ENCODE results near the gene KCNQ1OT1.

The KCNQ1OT1 gene

DNA sequence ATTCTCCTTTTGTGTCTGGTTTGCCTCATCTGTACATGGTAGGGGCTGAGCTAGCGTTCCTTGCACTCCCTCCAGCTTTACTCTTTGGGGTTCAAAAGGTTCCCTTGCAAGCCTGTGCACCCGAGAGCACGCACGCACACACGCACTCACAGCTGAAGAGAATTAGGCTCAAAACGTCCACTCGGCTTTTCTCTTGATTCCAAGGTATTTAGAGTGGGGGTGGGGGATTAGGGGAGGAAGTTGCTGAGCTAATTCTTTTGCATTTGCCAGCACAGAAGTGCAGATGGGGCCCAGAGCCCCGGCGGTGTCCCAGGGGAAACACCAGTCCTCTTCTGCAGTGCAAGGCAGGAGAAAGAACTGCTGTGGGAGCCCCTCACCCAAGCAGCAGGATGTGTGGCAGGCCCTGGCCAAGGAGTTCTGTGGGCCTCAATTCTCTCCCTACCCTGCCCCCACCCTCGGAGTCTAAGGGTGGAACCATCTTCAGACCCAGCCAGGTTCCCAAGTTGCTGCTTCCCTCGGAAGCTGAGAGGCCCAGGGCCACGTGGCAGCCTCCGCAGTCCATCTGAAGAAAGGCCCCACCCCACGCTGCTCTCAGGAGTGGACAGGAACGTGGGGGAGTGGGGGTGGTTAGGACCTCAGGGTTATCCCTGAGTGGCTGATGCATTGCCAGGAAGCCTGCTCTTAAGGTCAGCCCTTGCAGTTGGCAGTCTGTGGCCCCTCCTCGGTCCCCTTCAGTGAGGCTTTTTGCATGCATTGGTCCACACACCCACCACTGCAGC lies 3.8 kb upstream of the KCNQ1OT1 start:
- H3K56ac ChIP-seq (ENCODE audit: low read length): peak overlapping the region; percentile 37
- no peak overlapping the region for H2BK15ac ChIP-seq (replicated peaks; ENCODE audit: low read depth)
- no peaks in the 10 kb centered on the region for H3K79me2 ChIP-seq (ENCODE audit: control insufficient read depth, insufficient read depth, low read length)
- no peaks in the 10 kb centered on the region for H3K79me1 ChIP-seq (ENCODE audit: low read length)
- H3K9ac ChIP-seq (ENCODE audit: low read length): peak overlapping the region; percentile 24
- H3K36me3 ChIP-seq (ENCODE audit: control insufficient read depth, insufficient read depth, low read length): no peaks in the 10 kb centered on the region
- no CpG with 5 or more reads among the region's 16 CpGs for WGBS (ENCODE audit: extremely low coverage, insufficient coverage, low lambda C conversion rate)
- no peak overlapping the region for H3K23ac ChIP-seq (ENCODE audit: low read length)
- H3K4ac ChIP-seq (ENCODE audit: low read depth, low read length): no peak overlapping the region
- H4K5ac ChIP-seq (ENCODE audit: low read length): no peak overlapping the region
- no peak overlapping the region for H2BK5ac ChIP-seq (ENCODE audit: low read length)
- no peak overlapping the region for H2AK5ac ChIP-seq (ENCODE audit: low read length)
- no peak overlapping the region for H3K4me2 ChIP-seq (ENCODE audit: low read length)
- no peak overlapping the region for H3K4me3 ChIP-seq (ENCODE audit: low read length)
- no peak overlapping the region for H3K18ac ChIP-seq (ENCODE audit: low read length)
- H3K27me3 ChIP-seq (ENCODE audit: insufficient read depth, low read length, poor library complexity): no peaks in the 10 kb centered on the region
- no peak overlapping the region for H4K8ac ChIP-seq (ENCODE audit: low read depth, low read length)
- no peak overlapping the region for H2BK120ac ChIP-seq (ENCODE audit: low read depth, low read length)
- no peak overlapping the region for H3K27ac ChIP-seq (ENCODE audit: low read depth, low read length)
- H3K4me1 ChIP-seq (ENCODE audit: control insufficient read depth, low read depth, low read length): peaks cover 3% of the 10 kb centered on the region
- DNase-seq: peak; percentile 27

DNA sequence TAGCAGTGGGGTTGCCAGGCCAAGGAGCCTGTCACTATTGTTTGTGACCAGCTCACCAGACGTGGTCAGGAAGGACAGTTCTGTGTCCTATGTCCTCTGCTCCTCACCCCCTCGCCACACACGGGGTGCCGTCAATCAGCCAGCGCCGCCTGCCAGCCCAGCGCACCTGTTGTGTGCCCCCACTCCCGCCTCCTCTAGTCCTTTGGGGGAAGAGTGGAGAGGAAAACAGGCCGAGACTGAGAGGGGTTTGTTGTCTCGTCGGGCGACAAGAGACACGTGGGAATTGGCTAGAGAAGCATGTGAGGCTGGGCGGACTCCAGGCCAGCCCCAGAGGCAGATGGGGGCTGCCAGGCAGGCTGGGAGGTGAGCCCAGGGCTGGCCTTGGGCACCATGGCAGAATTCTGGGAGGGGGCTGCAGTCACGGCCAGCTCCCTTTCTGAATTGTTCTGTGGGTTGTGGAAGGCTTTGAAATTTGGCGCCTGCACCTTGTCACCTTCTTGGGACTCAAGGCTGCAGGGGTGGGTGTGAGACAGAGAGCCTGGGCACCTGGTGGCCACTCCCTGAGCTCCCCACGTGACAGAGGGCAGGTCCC lies 3.1 kb upstream of the KCNQ1OT1 start:
- Histone ChIP-seq H2AK5ac (ENCODE audit: low read length) (no peak overlapping the region), H3K4me2 (ENCODE audit: low read length) (no peak overlapping the region), H3K56ac (ENCODE audit: low read length) (no peak overlapping the region), H3K18ac (ENCODE audit: low read length) (no peak overlapping the region), H2BK5ac (ENCODE audit: low read length) (no peak overlapping the region), H3K79me1 (ENCODE audit: low read length) (no peaks in the 10 kb centered on the region), H4K8ac (ENCODE audit: low read depth, low read length) (no peak overlapping the region), H3K4ac (ENCODE audit: low read depth, low read length) (no peak overlapping the region), H4K5ac (ENCODE audit: low read length) (no peak overlapping the region), H3K27me3 (ENCODE audit: insufficient read depth, low read length, poor library complexity) (no peaks in the 10 kb centered on the region), H3K4me3 (ENCODE audit: low read length) (no peak overlapping the region), H3K79me2 (ENCODE audit: control insufficient read depth, insufficient read depth, low read length) (no peaks in the 10 kb centered on the region), H3K36me3 (ENCODE audit: control insufficient read depth, insufficient read depth, low read length) (no peaks in the 10 kb centered on the region), H2BK15ac (replicated peaks; ENCODE audit: low read depth) (no peak overlapping the region), H2BK120ac (ENCODE audit: low read depth, low read length) (no peak overlapping the region), H3K23ac (ENCODE audit: low read length) (no peak overlapping the region), H3K27ac (ENCODE audit: low read depth, low read length) (no peak overlapping the region), H3K9ac (ENCODE audit: low read length) (peak overlapping the region; percentile 24), H3K4me1 (ENCODE audit: control insufficient read depth, low read depth, low read length) (peaks cover 3% of the 10 kb centered on the region)
- no CpG with 5 or more reads among the region's 17 CpGs for WGBS (ENCODE audit: extremely low coverage, insufficient coverage, low lambda C conversion rate)
- no peak for DNase-seq

DNA sequence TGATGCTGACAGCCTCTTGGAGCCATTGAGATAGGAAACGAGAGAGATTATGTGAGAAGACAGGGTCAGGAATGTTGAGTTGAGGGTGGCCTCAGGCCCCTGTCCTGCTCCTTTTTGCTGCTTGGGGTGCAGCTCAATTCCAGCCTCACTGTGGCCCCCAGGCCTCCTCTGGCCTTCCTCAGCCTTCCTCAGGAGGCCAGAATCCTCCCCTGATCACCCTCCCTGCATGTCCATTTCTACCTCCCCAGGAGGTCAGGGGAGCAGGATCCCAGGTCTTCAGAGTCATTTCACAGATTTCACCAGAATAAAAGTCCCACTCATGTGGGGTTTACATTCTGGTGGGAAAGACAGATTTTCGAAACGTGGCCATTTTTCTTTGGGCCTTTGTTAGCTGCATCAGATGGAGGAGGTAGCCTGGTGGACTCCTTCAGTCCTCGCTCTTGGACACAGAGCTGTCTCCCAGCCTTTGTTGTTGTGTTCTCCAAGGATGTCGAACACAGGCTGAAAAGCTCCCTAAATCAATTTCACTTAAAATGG lies 2.2 kb upstream of the KCNQ1OT1 start:
- peaks cover 3% of the 10 kb centered on the region for H3K4me1 ChIP-seq (ENCODE audit: control insufficient read depth, low read depth, low read length)
- H3K36me3 ChIP-seq (ENCODE audit: control insufficient read depth, insufficient read depth, low read length): no peaks in the 10 kb centered on the region
- no peak overlapping the region for H3K4ac ChIP-seq (ENCODE audit: low read depth, low read length)
- DNase-seq: no peak
- no peak overlapping the region for H2BK15ac ChIP-seq (replicated peaks; ENCODE audit: low read depth)
- H3K79me1 ChIP-seq (ENCODE audit: low read length): no peaks in the 10 kb centered on the region
- no peak overlapping the region for H3K27ac ChIP-seq (ENCODE audit: low read depth, low read length)
- no peaks in the 10 kb centered on the region for H3K27me3 ChIP-seq (ENCODE audit: insufficient read depth, low read length, poor library complexity)
- no peak overlapping the region for H3K18ac ChIP-seq (ENCODE audit: low read length)
- H3K9ac ChIP-seq (ENCODE audit: low read length): no peak overlapping the region
- WGBS (ENCODE audit: extremely low coverage, insufficient coverage, low lambda C conversion rate): no CpG with 5 or more reads among the region's 5 CpGs
- no peak overlapping the region for H4K8ac ChIP-seq (ENCODE audit: low read depth, low read length)
- no peak overlapping the region for H3K4me3 ChIP-seq (ENCODE audit: low read length)
- H3K4me2 ChIP-seq (ENCODE audit: low read length): no peak overlapping the region
- H2BK120ac ChIP-seq (ENCODE audit: low read depth, low read length): no peak overlapping the region
- no peak overlapping the region for H2BK5ac ChIP-seq (ENCODE audit: low read length)
- no peak overlapping the region for H2AK5ac ChIP-seq (ENCODE audit: low read length)
- H3K23ac ChIP-seq (ENCODE audit: low read length): no peak overlapping the region
- no peak overlapping the region for H4K5ac ChIP-seq (ENCODE audit: low read length)
- no peaks in the 10 kb centered on the region for H3K79me2 ChIP-seq (ENCODE audit: control insufficient read depth, insufficient read depth, low read length)
- H3K56ac ChIP-seq (ENCODE audit: low read length): no peak overlapping the region

DNA sequence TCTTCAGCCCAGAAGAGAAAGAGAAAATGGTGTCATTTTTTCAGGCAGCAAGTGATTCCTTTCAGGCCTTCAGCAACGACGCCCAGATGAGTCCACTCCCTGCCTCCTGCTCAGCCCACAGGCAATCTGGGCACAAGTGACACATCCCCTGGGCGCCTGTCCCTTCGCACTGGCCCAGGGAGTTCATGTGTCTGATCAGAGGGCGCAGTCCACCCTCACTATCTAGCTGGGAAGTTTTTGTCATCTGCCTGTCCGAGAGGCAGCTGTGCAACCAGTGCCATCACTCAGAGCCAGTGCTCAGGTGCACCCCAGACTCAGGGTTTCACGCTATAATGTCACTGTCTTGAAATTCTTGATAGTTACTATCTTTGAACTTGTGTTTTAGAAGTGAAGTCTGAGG lies 1.4 kb upstream of the KCNQ1OT1 start:
- Histone ChIP-seq H3K23ac (ENCODE audit: low read length) (no peak overlapping the region), H2AK5ac (ENCODE audit: low read length) (no peak overlapping the region), H3K79me2 (ENCODE audit: control insufficient read depth, insufficient read depth, low read length) (no peaks in the 10 kb centered on the region), H3K9ac (ENCODE audit: low read length) (peak overlapping the region; percentile 46), H2BK5ac (ENCODE audit: low read length) (no peak overlapping the region), H4K8ac (ENCODE audit: low read depth, low read length) (no peak overlapping the region), H3K36me3 (ENCODE audit: control insufficient read depth, insufficient read depth, low read length) (no peaks in the 10 kb centered on the region), H3K4ac (ENCODE audit: low read depth, low read length) (no peak overlapping the region), H3K18ac (ENCODE audit: low read length) (no peak overlapping the region), H3K79me1 (ENCODE audit: low read length) (no peaks in the 10 kb centered on the region), H2BK120ac (ENCODE audit: low read depth, low read length) (no peak overlapping the region), H3K27me3 (ENCODE audit: insufficient read depth, low read length, poor library complexity) (no peaks in the 10 kb centered on the region), H3K56ac (ENCODE audit: low read length) (peak overlapping the region; percentile 69), H2BK15ac (replicated peaks; ENCODE audit: low read depth) (no peak overlapping the region), H3K27ac (ENCODE audit: low read depth, low read length) (no peak overlapping the region), H3K4me1 (ENCODE audit: control insufficient read depth, low read depth, low read length) (peaks cover 3% of the 10 kb centered on the region), H4K5ac (ENCODE audit: low read length) (no peak overlapping the region), H3K4me2 (ENCODE audit: low read length) (no peak overlapping the region), H3K4me3 (ENCODE audit: low read length) (no peak overlapping the region)
- WGBS (ENCODE audit: extremely low coverage, insufficient coverage, low lambda C conversion rate): no CpG with 5 or more reads among the region's 7 CpGs
- no peak for DNase-seq

DNA sequence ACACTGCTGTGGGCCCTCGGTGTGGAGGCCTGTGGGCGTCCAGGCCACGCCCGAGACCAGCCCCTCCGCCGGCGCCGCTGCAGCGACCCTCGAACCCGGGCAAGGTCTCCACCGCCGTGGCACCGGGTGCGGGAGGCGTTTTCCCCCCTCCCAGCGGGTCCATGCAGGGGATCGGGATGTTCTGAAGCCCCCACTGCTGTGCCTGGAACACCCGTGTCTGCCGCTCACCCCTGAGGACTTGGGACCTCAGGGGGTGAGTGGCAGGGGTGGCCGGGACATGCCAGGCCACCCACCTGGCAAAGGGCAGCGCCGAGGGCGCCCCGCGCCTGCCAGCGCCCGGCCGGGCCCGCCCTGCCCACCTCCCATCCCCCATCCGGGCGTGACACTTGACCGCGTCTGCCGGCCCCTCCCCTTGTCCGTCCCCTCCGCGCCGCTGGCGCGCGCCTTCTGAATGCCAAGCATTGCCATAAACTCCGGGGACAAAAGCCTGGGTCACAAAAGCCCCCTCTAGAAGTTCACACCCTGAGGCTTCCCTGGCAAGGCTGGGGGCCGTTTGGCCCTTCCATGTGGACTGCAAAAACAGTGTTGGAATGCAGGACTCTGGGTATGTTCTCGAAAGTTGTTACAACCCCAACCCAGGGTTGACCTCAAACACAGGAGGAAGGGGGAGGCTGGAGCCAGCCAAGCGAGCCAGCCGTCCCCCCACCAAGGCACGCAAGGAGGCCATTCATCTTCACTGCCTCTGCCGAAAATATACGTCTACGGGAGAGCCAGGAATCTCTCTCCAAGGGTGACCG lies 819 bp upstream of the KCNQ1OT1 start:
- H3K4me2 ChIP-seq (ENCODE audit: low read length): peak overlapping the region; percentile 42
- peaks cover 3% of the 10 kb centered on the region for H3K4me1 ChIP-seq (ENCODE audit: control insufficient read depth, low read depth, low read length)
- WGBS (ENCODE audit: extremely low coverage, insufficient coverage, low lambda C conversion rate): no CpG with 5 or more reads among the region's 52 CpGs
- peak; percentile 58 for DNase-seq
- H3K4ac ChIP-seq (ENCODE audit: low read depth, low read length): peak overlapping the region; percentile 41
- no peak overlapping the region for H3K23ac ChIP-seq (ENCODE audit: low read length)
- peak overlapping the region; percentile 35 for H3K18ac ChIP-seq (ENCODE audit: low read length)
- peak overlapping the region; percentile 19 for H3K4me3 ChIP-seq (ENCODE audit: low read length)
- peak overlapping the region; percentile 80 for H3K56ac ChIP-seq (ENCODE audit: low read length)
- no peaks in the 10 kb centered on the region for H3K79me2 ChIP-seq (ENCODE audit: control insufficient read depth, insufficient read depth, low read length)
- no peaks in the 10 kb centered on the region for H3K79me1 ChIP-seq (ENCODE audit: low read length)
- no peaks in the 10 kb centered on the region for H3K27me3 ChIP-seq (ENCODE audit: insufficient read depth, low read length, poor library complexity)
- peak overlapping the region; percentile 22 for H3K27ac ChIP-seq (ENCODE audit: low read depth, low read length)
- no peak overlapping the region for H4K8ac ChIP-seq (ENCODE audit: low read depth, low read length)
- H4K5ac ChIP-seq (ENCODE audit: low read length): no peak overlapping the region
- no peak overlapping the region for H2BK120ac ChIP-seq (ENCODE audit: low read depth, low read length)
- no peak overlapping the region for H2BK15ac ChIP-seq (replicated peaks; ENCODE audit: low read depth)
- H3K36me3 ChIP-seq (ENCODE audit: control insufficient read depth, insufficient read depth, low read length): no peaks in the 10 kb centered on the region
- H3K9ac ChIP-seq (ENCODE audit: low read length): peak overlapping the region; percentile 74
- H2AK5ac ChIP-seq (ENCODE audit: low read length): no peak overlapping the region
- H2BK5ac ChIP-seq (ENCODE audit: low read length): peak overlapping the region; percentile 60

Measured in mesendoderm (in vitro differentiated cells).